Fibroblast of skin of abdomen (primary cell): ENCODE results near the gene PFKP.
A peak's percentile ranks its signal among the peaks of the same experiment; 100 is the strongest.

ENCODE experiments used
- DNase-seq: peaks from one replicate; pipeline ENCODE4 v3.0.0-alpha.2; 2013

PFKP gene

GRCh38 chr10:3136763-3137611, 69.6 kb downstream of the PFKP start:
- peak; percentile 34 for DNase-seq

- DNase-seq, result no peak
These were observed 70.8 kb downstream of the PFKP start for GRCh38 chr10:3137958-3138726.

GRCh38 chr10:3139216-3139910, 72.0 kb downstream of the PFKP start:
- no peak for DNase-seq

GRCh38 chr10:3140280-3140679, 72.9 kb downstream of the PFKP start:
- DNase-seq, result no peak

- peak; percentile 8 for DNase-seq
These were observed 74.1 kb downstream of the PFKP start for GRCh38 chr10:3141351-3142005.

GRCh38 chr10:3142146-3142875, 75.0 kb downstream of the PFKP start:
- DNase-seq, result no peak

GRCh38 chr10:3143366-3143765, 76.0 kb downstream of the PFKP start:
- DNase-seq, result no peak

- no peak for DNase-seq
These were observed 76.6 kb downstream of the PFKP start for GRCh38 chr10:3143791-3144434.

- no peak for DNase-seq
These were observed 78.0 kb downstream of the PFKP start for GRCh38 chr10:3145366-3145765.

- DNase-seq, result no peak
These were observed 78.9 kb downstream of the PFKP start for GRCh38 chr10:3146289-3146688.

- no peak for DNase-seq
These were observed 79.9 kb downstream of the PFKP start for GRCh38 chr10:3147117-3147820.

- DNase-seq, result no peak
These were observed 80.7 kb downstream of the PFKP start for GRCh38 chr10:3148041-3148440.

GRCh38 chr10:3148994-3149393, 81.6 kb downstream of the PFKP start:
- no peak for DNase-seq

GRCh38 chr10:3149918-3150317, 82.6 kb downstream of the PFKP start:
- no peak for DNase-seq

- no peak for DNase-seq
These were observed 83.0 kb downstream of the PFKP start for GRCh38 chr10:3150366-3150765.

GRCh38 chr10:3150961-3151360, 83.6 kb downstream of the PFKP start:
- DNase-seq, result no peak

GRCh38 chr10:3151889-3152565, 84.7 kb downstream of the PFKP start:
- no peak for DNase-seq

- no peak for DNase-seq
These were observed 85.2 kb downstream of the PFKP start for GRCh38 chr10:3152566-3152935.

- DNase-seq, result no peak
These were observed 87.3 kb downstream of the PFKP start for GRCh38 chr10:3154666-3155065.

GRCh38 chr10:3159152-3159551, 91.8 kb downstream of the PFKP start:
- DNase-seq, result no peak
